ENCODE data around the gene CLDN34. TPM values are rescaled to one million over a fixed set of nuclear protein-coding genes. Genes with fewer than 3 reads are reported as not detected.

The CLDN34 gene
- total RNA-seq, 1 donor from 2014 or later: 0.40 TPM

DNA sequence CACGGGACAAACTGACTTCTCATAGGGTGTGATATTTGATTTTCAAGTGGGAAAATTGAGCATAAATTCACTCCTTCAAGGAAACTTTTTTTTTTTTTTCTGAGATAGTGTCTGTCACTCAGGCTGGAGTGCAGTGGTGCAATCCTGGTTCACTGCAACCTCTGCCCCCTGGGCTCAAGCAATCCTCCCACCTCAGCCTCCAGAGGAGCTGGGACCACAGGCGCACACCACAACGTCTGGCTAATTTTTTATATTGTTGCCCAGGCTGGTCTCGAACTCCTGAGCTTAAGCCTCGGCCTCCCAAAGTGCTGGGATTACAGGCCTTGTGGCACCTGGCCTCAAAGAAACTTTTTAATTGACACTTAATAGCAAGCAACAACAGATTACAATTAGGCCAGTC lies 13.8 kb downstream of the CLDN34 start:
- DNase-seq (ENCODE audit: low read depth): no peak

DNA sequence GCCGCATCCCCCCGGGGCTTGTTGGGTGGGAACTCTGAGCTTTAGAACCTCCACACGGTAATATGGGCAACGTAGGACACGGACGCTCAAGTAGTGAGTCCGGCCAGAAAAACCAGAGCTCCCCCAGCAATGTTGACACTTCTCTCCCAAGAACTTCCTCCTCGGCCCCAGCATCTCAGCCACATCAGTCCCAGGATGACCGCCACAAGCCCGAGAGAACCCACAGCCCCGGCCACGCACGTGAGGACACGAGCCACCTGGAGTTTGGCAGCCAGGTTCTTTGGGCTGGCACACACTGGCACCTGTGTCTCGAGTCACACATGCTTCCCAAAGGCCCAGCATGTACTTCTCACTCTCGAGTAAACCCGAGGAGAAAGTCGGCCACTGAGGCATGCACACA lies 16.3 kb downstream of the CLDN34 start:
- DNase-seq (ENCODE audit: low read depth): no peak

DNA sequence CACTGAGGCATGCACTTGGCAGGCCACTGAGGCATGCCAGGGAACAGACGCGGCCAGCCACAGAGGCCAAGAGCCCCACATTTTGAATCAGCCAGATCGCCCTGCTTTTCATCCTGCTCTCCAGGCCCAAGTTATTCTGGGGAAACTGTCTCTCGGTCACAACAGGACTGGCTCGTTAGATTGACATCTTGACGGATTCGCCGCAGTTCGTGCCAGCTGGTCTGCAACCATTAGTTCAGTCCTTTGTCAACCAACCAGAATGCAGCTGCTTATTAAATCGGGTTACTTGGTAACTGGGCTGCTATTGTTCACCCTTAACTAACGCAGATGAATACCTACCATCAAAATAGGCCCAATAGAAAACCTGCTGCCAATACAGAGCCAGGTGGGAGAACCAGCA lies 16.7 kb downstream of the CLDN34 start:
- no peak for DNase-seq (ENCODE audit: low read depth)

DNA sequence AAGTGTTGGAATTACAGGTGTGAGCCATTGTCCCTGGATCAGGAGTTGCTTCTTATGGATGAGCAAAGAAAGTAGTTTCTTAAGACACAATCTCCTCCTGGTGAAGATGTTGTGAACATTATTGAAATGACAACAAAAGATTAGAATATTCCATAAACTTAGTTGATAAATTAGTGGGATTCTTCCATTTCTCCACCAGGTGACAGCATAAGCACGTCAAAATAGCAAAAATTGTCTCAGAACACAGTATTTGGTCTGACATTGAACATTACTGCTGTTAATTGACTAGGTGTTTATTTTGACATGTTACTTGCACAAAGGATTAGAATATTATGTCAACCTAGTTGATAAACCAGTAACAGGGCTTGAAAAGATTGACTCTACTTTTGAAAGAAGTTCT lies 21.6 kb downstream of the CLDN34 start:
- peak; percentile 11 for DNase-seq (ENCODE audit: low read depth)

DNA sequence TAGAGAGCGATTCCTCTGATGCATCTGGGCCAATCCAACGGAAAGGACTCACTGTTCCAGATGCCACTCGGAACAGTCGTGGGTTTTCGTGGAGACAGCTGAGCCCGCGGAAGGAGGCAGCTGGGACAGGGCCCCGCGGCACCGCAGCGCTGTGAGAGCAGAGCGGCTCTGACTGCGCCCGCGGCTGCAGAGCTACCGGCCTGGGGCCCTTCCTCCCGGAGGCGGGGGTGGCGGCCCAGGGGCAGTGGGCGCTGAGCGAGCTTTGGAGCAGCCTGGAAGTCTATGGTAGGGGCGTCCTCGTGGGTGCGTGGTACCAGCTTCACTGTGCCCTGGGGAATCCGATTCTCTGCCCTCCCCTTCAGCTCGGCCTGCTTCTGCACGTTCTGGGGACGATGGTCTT lies 24.9 kb downstream of the CLDN34 start:
- no peak for DNase-seq (ENCODE audit: low read depth)

DNA sequence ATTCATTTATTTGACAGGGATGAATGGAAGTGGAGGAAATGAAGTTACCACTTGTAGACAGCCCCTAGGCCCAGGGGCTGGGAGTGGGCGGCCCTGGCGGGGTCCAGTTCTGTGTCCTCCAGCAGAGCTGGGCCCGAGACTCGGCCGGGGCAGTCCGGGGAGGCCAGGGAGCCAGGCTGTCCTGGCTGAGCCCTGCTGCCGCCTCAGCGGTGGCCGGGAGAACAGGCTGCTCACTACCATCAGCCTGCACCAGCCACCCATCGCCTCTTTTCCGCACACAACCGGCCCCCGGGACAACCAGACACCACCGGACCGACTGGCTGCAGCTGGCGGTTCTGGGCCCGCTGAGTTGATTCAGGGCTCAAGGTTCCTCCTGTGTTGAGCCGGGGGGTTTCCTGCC lies 25.6 kb downstream of the CLDN34 start:
- DNase-seq (ENCODE audit: low read depth): no peak

DNA sequence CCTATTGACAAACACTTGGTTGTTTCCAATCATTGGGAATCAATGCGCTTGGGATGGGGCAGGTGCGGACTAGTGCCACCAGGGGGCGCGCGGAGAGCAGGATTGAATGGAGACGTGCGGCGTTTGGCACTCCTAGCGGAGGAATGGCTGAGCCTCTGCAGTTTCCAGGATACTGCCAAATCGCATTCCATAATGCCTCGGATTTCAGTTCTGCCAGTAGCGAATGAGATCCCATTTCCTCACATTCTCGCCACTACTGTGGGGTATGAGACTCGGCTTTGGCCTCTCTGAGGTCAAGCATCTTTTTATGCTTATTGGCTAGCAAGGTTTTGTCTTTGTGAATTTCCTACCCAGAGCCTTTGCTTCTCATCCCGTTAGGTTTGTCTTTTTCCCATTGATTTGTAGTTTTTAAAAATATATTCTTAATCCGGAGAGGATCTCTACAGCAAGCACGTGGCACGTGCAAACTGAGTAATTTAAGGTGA lies 28.7 kb downstream of the CLDN34 start:
- peak; percentile 49 for DNase-seq (ENCODE audit: low read depth)

DNA sequence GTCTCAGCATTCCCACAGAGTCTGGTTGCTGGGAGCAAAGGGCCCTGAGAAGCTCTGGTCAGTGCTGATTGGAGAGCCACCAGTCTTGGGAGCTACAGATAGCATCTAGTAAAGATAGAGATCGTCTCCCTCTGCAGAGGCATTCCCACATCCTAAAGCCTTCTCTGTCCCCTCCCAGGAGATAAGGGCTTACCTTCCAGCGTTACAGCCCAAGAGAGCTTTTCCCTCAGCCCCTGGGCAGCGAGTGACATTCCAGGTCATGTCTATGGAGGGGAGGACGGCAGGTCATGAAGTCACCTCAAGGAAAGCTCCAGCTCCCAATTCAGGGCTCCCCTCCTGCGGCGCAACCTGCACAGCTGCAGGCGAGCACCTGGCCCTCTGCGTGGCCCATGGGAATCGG lies 29.9 kb downstream of the CLDN34 start:
- no peak for DNase-seq (ENCODE audit: low read depth)

DNA sequence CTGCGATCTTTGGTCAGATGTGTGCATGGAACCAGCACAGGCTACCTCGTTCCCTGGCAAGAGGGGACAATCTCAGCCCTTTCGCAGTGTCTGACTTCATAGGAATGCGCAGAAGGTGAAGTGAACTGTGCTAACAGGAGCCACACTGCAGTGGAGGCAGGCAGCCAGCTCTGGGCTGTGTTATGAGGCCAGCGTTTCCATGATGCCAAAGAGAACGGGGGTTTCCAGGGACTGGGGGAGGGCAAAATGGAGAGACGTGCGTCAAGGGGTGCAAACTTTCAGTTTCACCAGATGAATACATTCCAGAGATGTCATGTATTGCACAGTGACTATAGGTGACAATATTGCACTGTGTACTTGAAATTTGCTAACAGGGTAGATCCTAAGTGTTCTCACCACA lies 30.4 kb downstream of the CLDN34 start:
- no peak for DNase-seq (ENCODE audit: low read depth)

DNA sequence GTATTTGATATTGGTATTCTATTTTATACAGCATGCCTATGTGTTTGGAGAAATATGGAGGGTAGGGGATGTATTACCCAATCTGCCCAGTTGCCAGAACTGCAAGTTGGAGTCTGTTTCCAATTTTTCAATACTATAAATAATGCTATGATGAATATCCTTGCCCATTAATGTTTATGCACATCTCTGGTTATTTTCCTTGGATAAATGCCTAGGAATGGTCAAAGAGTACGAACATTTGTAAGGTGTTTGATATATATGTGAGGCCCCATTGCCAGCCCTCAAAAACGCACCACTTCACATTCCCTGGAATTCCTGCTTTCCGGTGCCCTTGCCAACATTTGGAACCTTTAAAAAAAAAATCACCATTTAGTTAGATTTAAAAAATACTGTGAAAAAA lies 34.3 kb downstream of the CLDN34 start:
- no peak for DNase-seq (ENCODE audit: low read depth)

DNA sequence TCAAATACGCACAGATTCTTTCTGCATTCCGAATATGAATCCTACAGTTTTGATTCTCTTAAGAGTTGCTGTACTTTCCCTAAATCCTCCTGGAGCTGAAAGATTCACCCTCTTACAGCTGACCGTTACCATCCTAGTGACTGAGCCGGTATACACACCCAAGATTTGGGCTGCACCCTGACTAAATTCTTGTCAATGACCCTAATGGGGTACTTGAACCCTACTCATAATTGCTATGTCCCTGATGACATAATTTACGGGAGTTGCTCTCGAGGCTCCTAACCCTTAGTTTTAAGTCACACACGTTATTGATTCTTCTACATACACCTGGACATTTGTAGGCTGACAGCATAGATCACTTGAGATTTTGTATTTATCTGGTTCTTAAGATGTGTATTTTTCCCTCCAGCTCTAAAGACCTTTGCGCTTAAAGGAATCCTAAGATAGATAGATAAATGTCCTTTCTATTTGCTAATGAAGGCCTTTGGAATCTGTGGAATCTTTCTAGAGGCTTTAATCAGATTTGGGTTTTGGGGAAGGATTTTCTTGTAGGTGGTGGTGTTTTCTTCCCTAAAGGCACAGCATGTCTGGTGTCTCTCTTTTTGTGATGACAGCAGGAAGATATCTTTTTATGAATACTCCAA lies 37.8 kb downstream of the CLDN34 start:
- no peak for DNase-seq (ENCODE audit: low read depth)

DNA sequence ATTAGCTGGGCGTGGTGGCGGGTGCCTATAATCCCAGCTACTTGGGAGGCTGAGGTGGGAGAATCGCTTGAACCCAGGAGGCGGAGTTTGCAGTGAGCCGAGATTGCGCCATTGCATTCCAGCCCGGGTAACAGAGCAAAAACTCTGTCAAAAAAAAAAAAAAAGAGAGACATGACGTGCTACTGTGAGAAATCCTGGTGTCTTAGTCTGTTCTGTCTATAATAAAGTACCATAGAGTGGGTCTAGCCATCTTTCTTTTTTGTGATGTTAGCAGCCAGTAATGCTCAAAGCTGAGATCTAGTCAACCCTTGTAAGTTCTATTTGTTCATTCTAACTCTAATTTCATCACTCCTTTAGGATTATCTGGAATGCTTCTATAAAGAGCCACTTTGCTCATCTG lies 38.9 kb downstream of the CLDN34 start:
- DNase-seq (ENCODE audit: low read depth): no peak

DNA sequence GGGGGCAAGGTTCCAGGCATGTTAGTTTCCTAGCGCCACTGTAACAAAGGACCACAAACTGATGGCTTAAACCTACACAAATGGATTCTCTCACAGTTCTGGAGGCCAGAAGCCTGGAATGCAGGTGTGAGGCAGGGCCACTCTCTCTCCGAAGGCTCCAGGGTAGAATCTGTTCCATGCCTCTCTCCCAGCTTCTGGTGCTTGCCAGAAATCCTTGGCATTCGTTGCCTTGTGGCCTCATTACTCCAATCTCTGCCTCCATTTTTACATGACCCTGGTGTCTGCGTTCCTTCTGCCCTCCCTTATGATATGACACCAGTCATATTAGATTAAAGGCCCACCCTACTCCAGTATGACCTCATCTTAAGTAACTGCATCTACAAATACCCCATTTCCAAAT lies 39.6 kb downstream of the CLDN34 start:
- no peak for DNase-seq (ENCODE audit: low read depth)

DNA sequence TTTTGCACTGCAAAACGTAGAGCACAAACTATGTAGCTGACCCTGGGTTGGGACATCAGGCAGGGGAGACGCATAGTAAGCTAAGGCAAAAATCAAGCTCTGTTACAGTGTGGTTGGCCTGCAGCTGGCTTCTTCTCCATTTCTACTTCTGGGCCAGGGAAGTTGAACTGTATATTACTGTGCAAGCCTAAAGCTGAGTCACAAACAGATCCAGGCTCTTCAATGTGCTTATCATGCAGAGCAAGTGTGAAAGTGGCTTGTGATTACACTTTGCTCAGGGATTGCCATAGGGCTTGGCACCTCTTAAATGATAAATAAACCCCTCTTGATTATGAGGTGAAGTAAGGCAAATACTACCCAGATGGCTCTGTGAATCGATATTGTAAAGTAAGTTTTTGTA lies 40.5 kb downstream of the CLDN34 start:
- no peak for DNase-seq (ENCODE audit: low read depth)

DNA sequence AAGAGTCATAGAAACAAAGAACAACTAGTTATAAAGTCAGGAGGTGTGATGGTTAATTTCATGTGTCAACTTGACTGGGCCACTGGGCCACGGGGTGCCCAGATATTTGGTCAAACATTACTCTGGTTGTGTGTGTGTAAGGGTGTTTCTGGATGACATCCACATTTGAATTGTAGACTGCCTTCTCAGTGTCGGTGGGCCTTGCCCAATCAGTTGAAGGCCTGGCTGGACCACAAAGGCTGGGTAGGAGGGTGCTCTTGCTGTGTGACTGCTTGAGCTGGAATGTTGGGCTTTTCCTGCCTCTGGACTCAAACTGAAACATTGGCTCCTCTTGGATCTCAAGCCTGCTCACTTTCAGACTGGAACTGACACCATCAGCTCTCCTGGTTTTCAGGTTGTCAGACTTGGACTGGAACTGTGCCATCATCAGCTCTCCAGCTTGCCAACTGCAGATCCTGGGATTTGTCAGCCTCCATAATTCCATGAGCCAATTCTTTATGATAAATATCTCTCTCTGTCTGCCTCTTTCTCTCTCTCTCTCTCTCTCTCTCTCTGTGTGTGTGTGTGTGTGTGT lies 41.4 kb downstream of the CLDN34 start:
- no peak for DNase-seq (ENCODE audit: low read depth)

DNA sequence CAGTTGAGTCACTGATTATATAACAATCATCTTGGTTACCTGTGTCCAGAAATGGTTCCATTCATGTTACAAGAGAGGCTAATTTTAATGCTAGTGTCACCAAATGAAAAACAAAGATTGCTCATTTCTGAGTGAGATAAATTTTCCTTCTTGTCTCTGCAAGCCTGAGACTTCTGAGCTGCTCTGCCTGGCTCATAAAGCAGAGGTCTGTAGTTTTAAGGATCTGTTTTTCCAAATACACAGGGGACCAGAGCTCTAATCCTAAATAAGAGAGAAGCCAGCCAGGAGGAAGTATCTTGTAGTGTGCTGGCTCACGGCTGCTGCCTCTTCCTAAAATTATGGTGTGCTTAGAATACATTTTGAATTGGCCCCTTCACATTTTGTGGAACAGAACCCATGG lies 42.6 kb downstream of the CLDN34 start:
- DNase-seq (ENCODE audit: low read depth): no peak

DNA sequence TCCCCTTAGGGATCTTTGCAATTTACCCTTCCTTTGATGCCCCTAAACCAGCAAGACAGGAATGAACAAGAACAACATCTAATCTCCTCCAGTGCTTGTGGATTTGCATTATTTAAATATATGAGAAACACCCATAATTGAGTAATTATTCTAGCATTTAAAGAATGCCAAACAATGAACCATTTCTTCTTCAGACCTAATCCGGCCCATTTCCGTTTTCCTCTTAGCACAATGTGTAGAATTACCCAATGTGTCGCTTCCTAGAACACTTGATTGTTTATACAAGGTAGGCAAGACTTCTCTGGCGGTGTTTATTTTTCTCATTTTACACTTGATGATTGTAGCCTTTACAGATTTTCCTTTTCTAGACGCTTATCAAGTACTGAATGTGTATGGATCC lies 43.5 kb downstream of the CLDN34 start:
- no peak for DNase-seq (ENCODE audit: low read depth)

DNA sequence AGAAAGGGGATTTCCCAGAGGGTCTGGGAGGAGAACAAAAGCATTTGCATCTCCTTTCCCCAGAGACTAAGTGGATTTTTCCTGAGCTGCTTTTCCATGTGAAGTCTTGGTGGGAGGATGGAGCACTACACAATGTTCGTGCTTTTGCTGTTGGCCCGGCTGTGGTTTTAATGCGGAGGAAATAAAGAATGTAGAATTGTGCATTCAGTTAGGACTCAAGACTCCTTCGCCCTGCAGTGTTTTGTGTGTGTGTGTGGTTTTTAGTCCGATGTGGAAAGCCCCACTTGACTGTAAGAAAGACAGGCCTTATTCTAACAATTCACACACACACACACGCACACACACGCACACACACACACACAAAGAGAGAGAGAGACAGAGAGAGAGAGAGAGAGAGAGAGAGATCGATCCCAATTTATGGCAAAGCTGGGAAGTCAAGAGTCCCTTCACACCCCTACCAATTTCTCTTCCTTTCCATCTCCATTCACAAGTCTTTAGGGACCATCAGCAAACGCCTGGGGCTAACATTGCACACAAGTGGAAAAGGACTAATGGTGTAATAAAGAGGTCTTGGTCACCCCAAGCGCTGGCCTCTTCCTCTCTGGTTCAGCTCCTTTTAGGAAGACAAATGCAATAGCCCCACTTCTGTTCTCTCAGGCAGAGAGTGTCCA lies 44.2 kb downstream of the CLDN34 start:
- DNase-seq (ENCODE audit: low read depth): no peak

DNA sequence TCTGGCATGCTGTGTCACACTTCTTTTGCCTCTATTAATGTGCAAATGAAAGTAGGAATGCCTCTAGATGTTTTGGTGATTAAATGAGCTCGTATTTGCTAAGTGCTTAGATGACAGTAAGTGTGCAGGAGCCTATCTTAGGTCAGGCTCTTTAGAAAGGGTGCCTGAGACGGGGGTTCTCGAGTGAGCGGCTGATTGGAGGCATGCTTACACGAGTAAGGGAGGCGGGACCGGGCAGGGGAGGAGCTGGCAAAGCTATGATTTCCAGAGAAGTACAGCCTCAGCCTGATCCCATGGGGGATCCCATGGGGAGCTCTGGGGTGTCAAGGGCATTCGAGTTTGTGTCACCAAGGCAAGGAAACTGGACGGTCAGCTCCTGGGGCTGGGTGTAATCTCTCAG lies 44.8 kb downstream of the CLDN34 start:
- no peak for DNase-seq (ENCODE audit: low read depth)

DNA sequence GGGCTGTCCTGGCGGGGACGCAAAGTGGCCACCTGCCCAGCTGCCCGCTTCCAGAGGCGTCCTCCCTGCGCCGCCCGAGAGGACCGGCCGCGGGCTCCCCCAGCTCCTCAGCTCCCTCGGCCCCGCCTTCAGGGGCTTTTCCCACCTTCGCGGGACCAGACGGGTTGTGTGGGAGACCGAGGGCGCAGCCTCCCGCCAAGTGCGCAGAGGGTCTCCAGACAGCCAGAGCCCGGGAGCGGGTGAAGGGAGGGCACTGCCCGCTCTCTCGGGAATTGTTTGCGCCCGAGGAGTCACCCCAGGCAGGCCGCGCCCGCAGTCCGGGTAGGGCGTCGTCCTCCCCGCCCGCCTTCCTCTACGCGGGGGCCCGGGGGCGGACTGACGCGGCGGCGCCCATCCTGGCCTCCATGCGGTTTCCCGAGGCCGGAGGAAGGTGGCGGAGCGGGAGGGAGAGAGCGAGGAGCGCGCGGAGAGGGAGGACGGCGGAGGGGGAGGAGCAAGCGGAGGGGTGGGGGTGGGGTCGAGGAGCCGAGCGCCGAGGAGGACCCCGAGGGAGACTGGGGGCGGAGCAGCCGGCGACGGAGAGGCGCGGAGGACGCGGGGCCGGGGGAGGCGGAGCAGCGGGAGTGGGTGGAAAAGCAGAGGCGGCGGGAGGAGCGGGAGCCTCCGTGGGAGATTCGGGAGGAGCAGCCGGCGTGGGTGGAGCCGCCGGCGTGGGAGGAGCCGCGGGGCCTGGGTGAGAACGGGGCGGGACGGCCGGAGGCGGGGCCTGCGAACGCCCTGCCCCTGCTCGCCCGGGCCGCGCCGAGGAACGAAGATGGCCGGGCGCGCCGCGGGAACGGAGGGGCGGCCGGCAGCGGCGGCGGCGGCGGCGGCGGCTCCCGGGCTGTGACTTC lies 47.5 kb downstream of the CLDN34 start:
- DNase-seq (ENCODE audit: low read depth): peak; percentile 27

DNA sequence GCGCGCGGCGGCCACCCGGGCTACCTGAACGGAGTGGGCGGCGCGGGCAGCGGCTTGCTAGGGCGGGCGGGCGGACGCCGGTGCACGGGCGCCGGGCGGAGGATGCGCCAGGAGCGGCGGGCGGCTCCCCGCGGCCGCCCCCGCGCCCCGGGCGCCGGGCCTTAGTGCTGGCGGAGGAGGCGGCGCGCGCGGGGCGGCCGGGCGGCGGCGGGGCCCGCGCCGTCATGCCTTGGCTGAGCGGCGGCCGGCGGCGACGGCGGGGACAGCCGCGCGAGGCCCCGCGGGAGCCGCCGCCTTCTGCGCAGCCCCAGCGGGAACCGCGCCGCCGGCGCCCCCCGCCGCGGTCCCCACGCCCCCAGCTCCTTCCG lies 48.2 kb downstream of the CLDN34 start:
- DNase-seq (ENCODE audit: low read depth): no peak

DNA sequence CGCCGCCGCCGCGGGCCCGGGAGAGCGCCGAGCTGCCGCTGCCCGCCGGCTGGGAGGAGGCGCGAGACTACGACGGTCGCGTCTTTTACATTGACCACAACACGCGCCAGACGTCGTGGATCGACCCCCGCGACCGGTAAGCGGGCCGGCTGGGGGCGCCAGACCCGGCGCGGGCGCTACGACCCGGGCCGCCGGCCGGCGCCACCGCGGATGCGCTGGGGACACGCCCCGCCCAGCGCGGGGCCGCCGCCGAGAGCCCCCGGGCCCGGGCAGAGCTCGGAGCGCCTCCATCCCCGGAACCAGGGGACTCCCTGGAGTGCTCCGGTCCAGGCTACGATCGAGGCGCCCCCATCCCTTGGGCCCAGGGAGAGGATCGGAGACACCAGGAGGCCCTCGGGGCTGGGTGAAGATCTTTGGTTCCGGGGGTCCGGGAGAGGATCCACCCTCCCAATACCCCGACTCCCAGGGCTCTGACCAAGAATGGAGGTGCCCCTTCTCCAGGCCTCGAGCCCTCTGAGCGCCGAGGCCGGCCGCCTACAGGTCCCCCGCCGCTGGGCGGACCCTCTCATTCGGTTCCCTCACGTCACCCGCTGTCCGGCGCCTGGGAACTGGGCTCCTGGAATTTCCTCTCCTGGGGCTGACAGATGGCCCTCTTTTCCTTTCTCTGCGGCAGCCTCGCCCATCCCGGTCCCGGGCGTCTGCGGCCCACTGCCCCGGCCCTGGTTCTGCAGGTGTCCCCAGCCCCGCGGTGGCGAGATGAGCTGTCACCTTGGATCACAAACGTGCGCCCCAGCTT lies 48.8 kb downstream of the CLDN34 start:
- no peak for DNase-seq (ENCODE audit: low read depth)
